NCI-H128 (cell line): ENCODE measurements around the gene PNCK.
"Not testable (repeated sequence)": the region's sequence is repeated elsewhere in the genome, so short reads cannot be mapped to it uniquely, and the experiment has no call there.

Experiments
- DNase-seq: peaks from one replicate; lab custom pipeline; 2025; ENCODE audit not compliant: unreplicated experiment; lab: John Stamatoyannopoulos, UW

Gene PNCK

GRCh38 chrX:153686711-153687110 lies 13.1 kb upstream of the PNCK start:
- no peak for DNase-seq

GRCh38 chrX:153685751-153686696 lies 12.4 kb upstream of the PNCK start:
- DNase-seq, result no peak

- no peak for DNase-seq
Observed at GRCh38 chrX:153685156-153685536, 11.5 kb upstream of the PNCK start.

- no peak for DNase-seq
Observed at GRCh38 chrX:153684467-153685155, 11.0 kb upstream of the PNCK start.

GRCh38 chrX:153683486-153683885 lies 9.9 kb upstream of the PNCK start:
- not testable (repeated sequence) for DNase-seq

- no peak for DNase-seq
Observed at GRCh38 chrX:153681175-153681574, 7.6 kb upstream of the PNCK start.

GRCh38 chrX:153674219-153674851 lies 722 bp upstream of the PNCK start:
- DNase-seq, result no peak

- no peak for DNase-seq
Observed at GRCh38 chrX:153672531-153673427, 834 bp downstream of the PNCK start.

- no peak for DNase-seq
Observed at GRCh38 chrX:153671589-153672530, 1.8 kb downstream of the PNCK start.

- DNase-seq, result no peak
Observed at GRCh38 chrX:153670748-153671588, 2.6 kb downstream of the PNCK start.

- no peak for DNase-seq
Observed at GRCh38 chrX:153669901-153670731, 3.5 kb downstream of the PNCK start.

- DNase-seq, result no peak
Observed at GRCh38 chrX:153669174-153669890, 4.3 kb downstream of the PNCK start.

GRCh38 chrX:153668423-153669173 lies 5.0 kb downstream of the PNCK start:
- no peak for DNase-seq

GRCh38 chrX:153667956-153668396 lies 5.6 kb downstream of the PNCK start:
- peak; percentile 56 for DNase-seq

- no peak for DNase-seq
Observed at GRCh38 chrX:153667281-153667955, 6.2 kb downstream of the PNCK start.
